ENCODE results near the gene MATR3.

Gene MATR3

GRCh38 chr5:139287890-139288635 is 5.5 kb upstream of the MATR3 start:
- TF ChIP-seq CTCF (IDR thresholded peaks at IDR 0.05; ENCODE audit: control insufficient read depth, extremely low read depth, insufficient read depth): peak; percentile 44
- H3K4me3 ChIP-seq (ENCODE audit: low read depth, low read length): no peak overlapping the region
- DNase-seq (ENCODE audit: low read depth): no peak

DNA sequence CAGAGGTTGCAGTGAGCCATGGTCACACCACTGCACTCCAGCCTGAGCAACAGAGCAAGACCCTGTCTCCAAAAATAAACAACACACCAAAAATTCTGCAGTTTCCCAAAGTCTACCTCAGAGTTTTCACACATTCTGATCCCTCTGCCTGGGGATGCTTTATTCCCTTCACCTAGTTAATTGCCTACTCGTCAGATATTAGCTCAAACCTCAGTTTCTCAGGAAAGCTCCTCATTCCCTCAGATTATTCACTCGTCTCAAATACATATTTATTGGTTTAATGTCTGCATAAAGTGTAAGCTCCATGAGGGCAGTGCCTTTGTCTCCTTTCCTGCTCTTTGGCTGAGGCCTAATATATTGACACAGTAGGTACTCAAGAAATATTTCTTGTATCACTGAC is 2.5 kb upstream of the MATR3 start:
- H3K4me3 ChIP-seq (ENCODE audit: low read depth, low read length): no peak overlapping the region
- no peak for TF ChIP-seq CTCF (IDR thresholded peaks at IDR 0.05; ENCODE audit: control insufficient read depth, extremely low read depth, insufficient read depth)
- DNase-seq (ENCODE audit: low read depth): no peak

DNA sequence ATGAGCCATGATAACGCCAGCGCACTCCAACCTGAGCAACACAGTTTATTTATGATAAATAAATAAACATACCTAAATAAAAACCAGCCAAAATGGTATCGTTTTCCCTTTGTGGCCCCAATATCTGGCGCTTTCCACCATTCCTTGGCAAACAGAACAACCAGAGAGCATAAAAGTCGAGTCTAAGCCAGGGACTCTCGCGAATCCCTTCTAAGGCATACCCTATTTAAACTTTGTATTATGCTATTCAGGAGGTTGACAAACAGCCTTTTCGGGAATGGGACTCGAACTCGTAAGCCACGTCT is 386 bp upstream of the MATR3 start:
- TF ChIP-seq CTCF (IDR thresholded peaks at IDR 0.05; ENCODE audit: control insufficient read depth, extremely low read depth, insufficient read depth): no peak
- DNase-seq (ENCODE audit: low read depth): no peak
- peak overlapping the region; percentile 87 for H3K4me3 ChIP-seq (ENCODE audit: low read depth, low read length)

- no peak for DNase-seq (ENCODE audit: low read depth)
- peak overlapping the region; percentile 87 for H3K4me3 ChIP-seq (ENCODE audit: low read depth, low read length)
- TF ChIP-seq CTCF (IDR thresholded peaks at IDR 0.05; ENCODE audit: control insufficient read depth, extremely low read depth, insufficient read depth): peak; percentile 37
These were observed 1.0 kb downstream of the MATR3 start for GRCh38 chr5:139294374-139295165.

DNA sequence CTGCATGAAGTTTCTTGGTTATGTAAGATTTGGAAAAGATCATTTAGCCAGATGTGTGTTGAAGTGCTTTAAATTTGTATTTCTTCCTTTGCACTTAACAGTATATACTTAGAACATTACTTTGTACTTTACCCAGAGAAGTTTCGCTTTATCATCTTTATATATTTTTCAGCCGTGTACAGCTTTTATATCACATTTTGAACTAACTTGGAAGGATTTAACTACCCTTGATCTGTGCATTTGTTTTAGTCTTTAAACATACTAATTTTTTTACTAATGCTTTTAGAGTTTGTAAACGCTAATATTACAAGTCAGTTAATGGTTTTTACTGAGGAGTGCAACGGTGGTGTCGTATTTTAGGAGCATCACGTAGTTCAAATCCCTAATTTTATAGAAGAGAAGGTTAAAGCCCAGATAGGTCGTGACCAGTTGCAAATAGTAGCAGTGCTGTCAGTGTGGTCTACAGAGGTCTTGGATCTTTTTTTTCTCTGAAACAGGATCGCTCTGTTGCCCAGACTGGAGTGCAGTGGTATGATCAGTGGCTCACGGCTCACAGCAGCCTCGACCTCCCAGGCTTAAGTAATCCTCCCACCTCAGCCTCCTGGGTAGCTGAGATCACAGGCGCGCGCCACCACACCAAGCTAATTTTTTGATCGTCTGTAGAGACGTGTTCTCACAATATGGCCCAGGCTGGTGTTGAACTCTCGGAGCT is 2.0 kb downstream of the MATR3 start:
- TF ChIP-seq CTCF (IDR thresholded peaks at IDR 0.05; ENCODE audit: control insufficient read depth, extremely low read depth, insufficient read depth): no peak
- DNase-seq (ENCODE audit: low read depth): no peak
- H3K4me3 ChIP-seq (ENCODE audit: low read depth, low read length): peak overlapping the region; percentile 87

- no peak for TF ChIP-seq CTCF (IDR thresholded peaks at IDR 0.05; ENCODE audit: control insufficient read depth, extremely low read depth, insufficient read depth)
- H3K4me3 ChIP-seq (ENCODE audit: low read depth, low read length): peak overlapping the region; percentile 87
- DNase-seq (ENCODE audit: low read depth): no peak
These were observed 2.7 kb downstream of the MATR3 start for GRCh38 chr5:139296198-139296597.
